ENCODE measurements around the gene CECR2.
A peak's percentile ranks its signal among the peaks of the same experiment; 100 is the strongest.

CECR2 gene

DNA sequence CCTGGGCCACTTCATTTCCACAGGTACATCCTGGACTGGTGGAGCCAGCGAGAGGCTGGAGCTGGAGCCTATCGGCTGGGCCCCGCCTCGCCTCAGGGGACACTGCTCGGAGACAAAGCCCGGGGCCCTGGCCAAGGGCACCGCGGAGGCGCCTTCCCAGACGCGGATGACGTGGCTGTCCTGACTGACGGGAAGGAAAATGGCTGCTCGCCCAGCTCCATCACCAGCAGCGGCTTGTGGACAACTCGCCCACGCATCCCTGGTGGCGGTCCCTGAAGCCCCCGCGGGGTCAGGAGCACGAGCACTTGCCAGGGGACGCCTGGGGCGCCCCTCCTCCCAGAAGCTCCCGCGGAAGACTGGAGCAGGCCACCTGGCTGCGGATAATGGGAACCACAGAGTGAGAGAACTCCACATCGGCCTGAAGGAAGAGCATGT, 49.6 kb downstream of the CECR2 start:
- H3K23ac ChIP-seq (ENCODE audit: low read length): no peak overlapping the region
- H3K79me2 ChIP-seq (ENCODE audit: control insufficient read depth, insufficient read depth, low read length, poor library complexity): no peaks in the 10 kb centered on the region

DNA sequence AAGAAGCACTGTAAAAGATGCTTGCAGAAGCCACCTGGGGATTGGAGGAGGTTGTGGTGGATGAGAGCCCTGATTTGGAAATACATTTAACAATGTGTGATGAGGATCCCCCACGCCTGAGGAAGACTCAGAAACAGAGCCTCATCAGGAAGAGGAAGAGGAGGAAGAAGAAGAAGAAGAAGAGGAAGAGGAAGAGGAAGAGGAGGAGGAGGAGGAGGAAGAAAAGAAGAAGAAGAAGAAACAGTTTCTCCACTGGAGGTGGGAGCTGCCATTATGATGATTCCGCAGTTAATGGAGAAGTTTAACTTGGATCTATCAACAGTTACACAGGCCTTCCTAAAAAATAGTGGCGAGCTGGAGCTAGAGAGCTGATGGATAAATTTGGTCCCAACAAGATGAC, 50.1 kb downstream of the CECR2 start:
- no peaks in the 10 kb centered on the region for H3K9me3 ChIP-seq (ENCODE audit: insufficient read depth, low read depth, low read length)
- no peak overlapping the region for H3K4me2 ChIP-seq (ENCODE audit: low read length)
- no peak overlapping the region for H3K4ac ChIP-seq (ENCODE audit: low read depth, low read length)
- no peak for DNase-seq
- H3K23ac ChIP-seq (ENCODE audit: low read length): no peak overlapping the region
- no peak overlapping the region for H4K12ac ChIP-seq (ENCODE audit: low read depth, low read length)
- no peaks in the 10 kb centered on the region for H3K36me3 ChIP-seq (ENCODE audit: control insufficient read depth in 1 of 2, insufficient read depth in 2 of 2, low read length in 2 of 2)
- no peak overlapping the region for H2BK120ac ChIP-seq (ENCODE audit: insufficient read depth, low read length, poor library complexity)
- no peak overlapping the region for H2AK5ac ChIP-seq (ENCODE audit: low read length)
- H3K79me2 ChIP-seq (ENCODE audit: control insufficient read depth, insufficient read depth, low read length, poor library complexity): no peaks in the 10 kb centered on the region
- peaks cover 4 to 10% of the 10 kb centered on the region in 2 experiments for H3K4me1 ChIP-seq (ENCODE audit: control insufficient read depth in 1 of 2, insufficient read depth in 2 of 2, low read length in 2 of 2)
- H3K79me1 ChIP-seq (ENCODE audit: low read length): no peaks in the 10 kb centered on the region
- H3K9ac ChIP-seq (ENCODE audit: low read length): no peak overlapping the region
- H3K14ac ChIP-seq (ENCODE audit: low read length): no peak overlapping the region
- no peak overlapping the region for H2AFZ ChIP-seq (ENCODE audit: insufficient read depth, low read length, poor library complexity)
- no peak overlapping the region for H2BK5ac ChIP-seq (ENCODE audit: low read depth, low read length, poor library complexity)
- H3K4me3 ChIP-seq (ENCODE audit: low read depth, low read length): no peak overlapping the region
- WGBS (ENCODE audit: extremely low coverage, insufficient coverage, insufficient read length): no CpG with 5 or more reads among the region's 3 CpGs
- no peak overlapping the region for H3K18ac ChIP-seq (ENCODE audit: low read length)
- no peak overlapping the region for H2BK12ac ChIP-seq (ENCODE audit: low read length)
- no peaks in the 10 kb centered on the region for H3K27me3 ChIP-seq (ENCODE audit: insufficient read depth, low read length)
- H4K8ac ChIP-seq (ENCODE audit: low read depth, low read length): no peak overlapping the region
- H3K27ac ChIP-seq (ENCODE audit: low read depth, low read length): no peak overlapping the region
- no peak overlapping the region for H4K91ac ChIP-seq (ENCODE audit: low read depth, low read length)

More for the DNA sequence above, 49.6 kb downstream of the CECR2 start:
- Histone ChIP-seq H3K4ac (ENCODE audit: low read depth, low read length) (no peak overlapping the region), H4K12ac (ENCODE audit: low read depth, low read length) (no peak overlapping the region), H2BK12ac (ENCODE audit: low read length) (no peak overlapping the region), H3K27me3 (ENCODE audit: insufficient read depth, low read length) (no peaks in the 10 kb centered on the region), H3K14ac (ENCODE audit: low read length) (no peak overlapping the region), H4K91ac (ENCODE audit: low read depth, low read length) (no peak overlapping the region), H3K4me2 (ENCODE audit: low read length) (no peak overlapping the region), H3K27ac (ENCODE audit: low read depth, low read length) (no peak overlapping the region), H3K18ac (ENCODE audit: low read length) (no peak overlapping the region), H3K4me1 (ENCODE audit: control insufficient read depth in 1 of 2, insufficient read depth in 2 of 2, low read length in 2 of 2) (peaks cover 4 to 10% of the 10 kb centered on the region in 2 experiments), H3K9me3 (ENCODE audit: insufficient read depth, low read depth, low read length) (no peaks in the 10 kb centered on the region), H2BK5ac (ENCODE audit: low read depth, low read length, poor library complexity) (no peak overlapping the region), H3K9ac (ENCODE audit: low read length) (no peak overlapping the region), H4K8ac (ENCODE audit: low read depth, low read length) (no peak overlapping the region), H2BK120ac (ENCODE audit: insufficient read depth, low read length, poor library complexity) (no peak overlapping the region), H2AFZ (ENCODE audit: insufficient read depth, low read length, poor library complexity) (no peak overlapping the region), H2AK5ac (ENCODE audit: low read length) (no peak overlapping the region), H3K36me3 (ENCODE audit: control insufficient read depth in 1 of 2, insufficient read depth in 2 of 2, low read length in 2 of 2) (no peaks in the 10 kb centered on the region), H3K4me3 (ENCODE audit: low read depth, low read length) (no peak overlapping the region), H3K79me1 (ENCODE audit: low read length) (no peaks in the 10 kb centered on the region)
- peak; percentile 79 to 92 for DNase-seq
- WGBS (ENCODE audit: extremely low coverage, insufficient coverage, insufficient read length): no CpG with 5 or more reads among the region's 27 CpGs

- H4K8ac ChIP-seq (ENCODE audit: low read depth, low read length): no peak overlapping the region
- H2AFZ ChIP-seq (ENCODE audit: insufficient read depth, low read length, poor library complexity): no peak overlapping the region
- H3K4me1 ChIP-seq (ENCODE audit: control insufficient read depth in 1 of 2, insufficient read depth in 2 of 2, low read length in 2 of 2): peaks cover 4 to 7% of the 10 kb centered on the region in 2 experiments
- H2AK5ac ChIP-seq (ENCODE audit: low read length): no peak overlapping the region
- H3K4me2 ChIP-seq (ENCODE audit: low read length): no peak overlapping the region
- H3K79me2 ChIP-seq (ENCODE audit: control insufficient read depth, insufficient read depth, low read length, poor library complexity): no peaks in the 10 kb centered on the region
- H3K23ac ChIP-seq (ENCODE audit: low read length): no peak overlapping the region
- no peak overlapping the region for H3K27ac ChIP-seq (ENCODE audit: low read depth, low read length)
- no peak for DNase-seq
- no peak overlapping the region for H4K12ac ChIP-seq (ENCODE audit: low read depth, low read length)
- H3K4ac ChIP-seq (ENCODE audit: low read depth, low read length): no peak overlapping the region
- no peak overlapping the region for H3K9ac ChIP-seq (ENCODE audit: low read length)
- no peak overlapping the region for H3K18ac ChIP-seq (ENCODE audit: low read length)
- H3K4me3 ChIP-seq (ENCODE audit: low read depth, low read length): no peak overlapping the region
- WGBS (ENCODE audit: extremely low coverage, insufficient coverage, insufficient read length): no CpG with 5 or more reads among the region's 5 CpGs
- no peaks in the 10 kb centered on the region for H3K9me3 ChIP-seq (ENCODE audit: insufficient read depth, low read depth, low read length)
- H3K79me1 ChIP-seq (ENCODE audit: low read length): no peaks in the 10 kb centered on the region
- H2BK120ac ChIP-seq (ENCODE audit: insufficient read depth, low read length, poor library complexity): no peak overlapping the region
- H4K91ac ChIP-seq (ENCODE audit: low read depth, low read length): no peak overlapping the region
- no peaks in the 10 kb centered on the region for H3K27me3 ChIP-seq (ENCODE audit: insufficient read depth, low read length)
- no peaks in the 10 kb centered on the region for H3K36me3 ChIP-seq (ENCODE audit: control insufficient read depth in 1 of 2, insufficient read depth in 2 of 2, low read length in 2 of 2)
- no peak overlapping the region for H2BK12ac ChIP-seq (ENCODE audit: low read length)
- H3K14ac ChIP-seq (ENCODE audit: low read length): no peak overlapping the region
- H2BK5ac ChIP-seq (ENCODE audit: low read depth, low read length, poor library complexity): no peak overlapping the region
Measured at GRCh38 chr22:17422736-17423343, 53.6 kb downstream of the CECR2 start.

- Histone ChIP-seq H4K12ac (ENCODE audit: low read depth, low read length) (no peak overlapping the region), H3K18ac (ENCODE audit: low read length) (no peak overlapping the region), H3K36me3 (ENCODE audit: control insufficient read depth in 1 of 2, insufficient read depth in 2 of 2, low read length in 2 of 2) (no peaks in the 10 kb centered on the region), H2BK12ac (ENCODE audit: low read length) (no peak overlapping the region), H2BK120ac (ENCODE audit: insufficient read depth, low read length, poor library complexity) (no peak overlapping the region), H3K4ac (ENCODE audit: low read depth, low read length) (no peak overlapping the region), H3K4me2 (ENCODE audit: low read length) (no peak overlapping the region), H3K79me1 (ENCODE audit: low read length) (no peaks in the 10 kb centered on the region), H3K4me1 (ENCODE audit: control insufficient read depth in 1 of 2, insufficient read depth in 2 of 2, low read length in 2 of 2) (peaks cover 4 to 7% of the 10 kb centered on the region in 2 experiments), H3K23ac (ENCODE audit: low read length) (no peak overlapping the region), H3K4me3 (ENCODE audit: low read depth, low read length) (no peak overlapping the region), H2AK5ac (ENCODE audit: low read length) (no peak overlapping the region), H3K14ac (ENCODE audit: low read length) (no peak overlapping the region), H4K8ac (ENCODE audit: low read depth, low read length) (no peak overlapping the region), H3K27ac (ENCODE audit: low read depth, low read length) (no peak overlapping the region), H2AFZ (ENCODE audit: insufficient read depth, low read length, poor library complexity) (no peak overlapping the region), H2BK5ac (ENCODE audit: low read depth, low read length, poor library complexity) (no peak overlapping the region), H3K79me2 (ENCODE audit: control insufficient read depth, insufficient read depth, low read length, poor library complexity) (no peaks in the 10 kb centered on the region), H4K91ac (ENCODE audit: low read depth, low read length) (no peak overlapping the region), H3K9me3 (ENCODE audit: insufficient read depth, low read depth, low read length) (no peaks in the 10 kb centered on the region), H3K9ac (ENCODE audit: low read length) (no peak overlapping the region), H3K27me3 (ENCODE audit: insufficient read depth, low read length) (no peaks in the 10 kb centered on the region)
- WGBS (ENCODE audit: extremely low coverage, insufficient coverage, insufficient read length): no CpG with 5 or more reads among the region's 6 CpGs
- DNase-seq: peak in 1 of 2 donors; percentile 58
Measured at GRCh38 chr22:17423616-17424015, 54.4 kb downstream of the CECR2 start.
